Measurements from ENCODE around the gene CACTIN.

The CACTIN gene

DNA sequence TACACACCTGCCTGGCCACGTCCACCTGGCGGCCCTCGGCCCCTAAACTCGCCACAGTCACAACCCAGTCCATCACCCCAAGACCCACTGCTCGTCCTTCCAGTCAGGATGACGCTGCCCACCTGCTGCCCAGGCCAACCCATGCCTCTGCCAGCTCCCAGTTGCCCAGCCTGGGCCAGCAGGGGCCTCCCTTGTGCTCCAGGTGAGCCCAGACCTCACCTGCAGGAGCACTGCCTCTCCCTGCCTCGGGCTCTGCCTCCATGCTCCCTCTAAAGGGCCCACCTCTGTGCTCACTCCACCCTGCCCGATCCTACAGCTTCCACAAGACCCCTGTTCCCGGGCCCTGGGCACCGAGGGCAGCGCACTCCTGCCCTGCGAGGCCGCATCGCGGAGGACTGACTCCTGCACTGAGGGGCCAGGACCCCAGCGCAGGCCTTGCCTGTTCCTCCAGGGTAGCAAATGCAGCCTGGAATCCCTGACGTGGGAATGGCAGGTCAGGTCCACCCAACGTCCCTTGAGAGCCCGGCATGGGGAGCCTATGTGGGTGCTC is 8.0 kb upstream of the CACTIN start:
- TF ChIP-seq POLR2AphosphoS5 (IDR thresholded peaks at IDR 0.05; ENCODE audit: low read depth, low read length) (no peak), FOXP2 (optimal IDR thresholded peaks at IDR 0.05; ENCODE audit: borderline replicate concordance, extremely low read depth, extremely low read length, insufficient read depth) (no peak), REST (IDR thresholded peaks at IDR 0.05; ENCODE audit: insufficient read depth in 1 of 2, low read depth in 2 of 2, low read length in 2 of 2) (no peak), SIN3A (IDR thresholded peaks at IDR 0.05; ENCODE audit: borderline replicate concordance, insufficient read depth, low read length) (no peak), TAF1 (IDR thresholded peaks at IDR 0.05; ENCODE audit: borderline replicate concordance, insufficient read depth, low read length) (no peak)

GRCh38 chr19:3633559-3633988 is 7.0 kb upstream of the CACTIN start:
- TF ChIP-seq TAF1 (IDR thresholded peaks at IDR 0.05; ENCODE audit: borderline replicate concordance, insufficient read depth, low read length), result no peak
- TF ChIP-seq FOXP2 (optimal IDR thresholded peaks at IDR 0.05; ENCODE audit: borderline replicate concordance, extremely low read depth, extremely low read length, insufficient read depth), result no peak
- TF ChIP-seq SIN3A (IDR thresholded peaks at IDR 0.05; ENCODE audit: borderline replicate concordance, insufficient read depth, low read length), result no peak
- TF ChIP-seq REST (IDR thresholded peaks at IDR 0.05; ENCODE audit: insufficient read depth in 1 of 2, low read depth in 2 of 2, low read length in 2 of 2), result no peak
- TF ChIP-seq POLR2AphosphoS5 (IDR thresholded peaks at IDR 0.05; ENCODE audit: low read depth, low read length), result no peak

DNA sequence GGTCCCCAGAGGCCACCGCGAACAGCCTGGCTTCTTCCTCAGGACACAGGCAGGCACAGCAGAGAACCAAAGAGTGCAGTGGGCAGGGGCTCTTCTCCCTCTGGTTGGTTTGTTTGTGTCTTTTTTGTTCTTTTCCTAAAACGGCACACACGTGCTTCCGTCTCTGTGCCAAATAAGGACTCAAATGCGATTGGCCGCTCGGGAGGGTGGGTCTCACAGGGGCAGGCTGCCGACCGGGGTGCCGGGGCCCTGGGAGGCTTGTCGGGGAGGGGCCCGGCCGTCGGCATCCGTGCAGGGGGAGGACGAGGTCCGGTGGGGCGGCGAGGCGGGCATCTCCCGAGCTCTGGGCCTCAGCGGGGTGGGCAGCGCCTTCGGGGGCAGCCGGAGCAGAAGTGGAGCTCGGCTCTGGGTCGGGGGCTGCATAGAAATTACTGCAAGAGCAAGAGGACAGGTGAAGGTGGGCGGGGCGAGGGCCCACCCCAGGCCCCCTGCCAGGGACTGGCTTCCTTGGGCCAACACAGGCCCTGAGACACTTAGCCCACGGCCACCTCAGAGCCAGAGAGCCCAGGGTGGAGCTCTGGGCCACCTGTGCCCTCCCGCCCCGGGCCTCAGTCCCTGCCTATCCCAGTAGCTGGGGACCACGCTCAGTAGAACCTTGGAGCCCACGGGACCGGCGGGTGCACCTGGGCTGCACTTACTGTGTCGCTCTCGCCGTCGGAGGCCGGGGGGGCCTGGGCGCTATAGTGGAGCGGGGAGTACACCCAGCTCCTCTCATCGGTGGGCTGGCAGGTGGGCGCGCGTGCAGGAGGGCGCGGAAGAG is 6.4 kb upstream of the CACTIN start:
- no peak for TF ChIP-seq SIN3A (IDR thresholded peaks at IDR 0.05; ENCODE audit: borderline replicate concordance, insufficient read depth, low read length)
- no peak for TF ChIP-seq TAF1 (IDR thresholded peaks at IDR 0.05; ENCODE audit: borderline replicate concordance, insufficient read depth, low read length)

- TF ChIP-seq FOXP2 (optimal IDR thresholded peaks at IDR 0.05; ENCODE audit: borderline replicate concordance, extremely low read depth, extremely low read length, insufficient read depth) (no peak), SIN3A (IDR thresholded peaks at IDR 0.05; ENCODE audit: borderline replicate concordance, insufficient read depth, low read length) (no peak), REST (IDR thresholded peaks at IDR 0.05; ENCODE audit: insufficient read depth in 1 of 2, low read depth in 2 of 2, low read length in 2 of 2) (no peak), POLR2AphosphoS5 (IDR thresholded peaks at IDR 0.05; ENCODE audit: low read depth, low read length) (no peak), TAF1 (IDR thresholded peaks at IDR 0.05; ENCODE audit: borderline replicate concordance, insufficient read depth, low read length) (no peak)
These were observed 5.5 kb upstream of the CACTIN start for GRCh38 chr19:3632098-3632497.

DNA sequence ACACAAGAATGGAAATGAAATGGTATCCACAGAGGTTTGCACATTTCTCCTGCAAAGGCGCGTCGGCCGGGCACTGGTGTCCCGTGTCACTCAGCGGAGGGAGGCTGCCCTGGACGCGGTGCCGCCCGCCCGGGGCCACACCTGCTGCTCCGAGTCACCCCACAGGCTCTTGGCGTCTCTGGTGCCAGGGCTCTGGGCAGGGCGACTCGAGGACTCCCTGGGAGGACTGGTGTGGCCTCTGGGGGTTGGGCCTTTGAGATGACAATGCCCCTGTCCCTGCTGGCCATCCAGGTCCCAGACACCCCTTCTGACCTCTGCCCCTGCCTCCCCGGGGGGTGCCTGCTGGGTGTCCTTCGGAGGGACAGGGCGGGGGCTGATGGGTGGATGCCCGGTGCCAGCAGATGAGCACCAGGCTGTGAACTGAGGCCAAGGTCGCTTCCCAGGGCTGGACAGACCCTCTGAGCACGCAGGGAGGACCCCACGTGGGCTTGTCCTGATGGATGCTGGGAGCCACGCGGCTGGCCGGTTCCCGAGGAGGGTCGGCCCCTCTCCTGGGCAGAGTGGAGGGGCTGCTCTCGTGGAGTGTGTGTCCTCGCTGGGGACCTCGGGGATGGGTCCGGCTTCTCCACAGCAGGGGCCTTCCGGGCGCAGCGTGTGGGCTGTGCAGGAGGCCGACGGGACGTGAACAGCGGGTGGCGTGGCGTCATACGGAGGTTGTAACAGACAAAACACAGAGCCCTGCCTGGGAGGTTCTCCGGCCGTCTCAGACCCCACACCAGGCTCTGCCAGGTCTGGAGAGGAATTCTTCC is 4.7 kb upstream of the CACTIN start:
- TF ChIP-seq TAF1 (IDR thresholded peaks at IDR 0.05; ENCODE audit: borderline replicate concordance, insufficient read depth, low read length) (no peak), REST (IDR thresholded peaks at IDR 0.05; ENCODE audit: insufficient read depth in 1 of 2, low read depth in 2 of 2, low read length in 2 of 2) (no peak), SIN3A (IDR thresholded peaks at IDR 0.05; ENCODE audit: borderline replicate concordance, insufficient read depth, low read length) (no peak), FOXP2 (optimal IDR thresholded peaks at IDR 0.05; ENCODE audit: borderline replicate concordance, extremely low read depth, extremely low read length, insufficient read depth) (no peak), POLR2AphosphoS5 (IDR thresholded peaks at IDR 0.05; ENCODE audit: low read depth, low read length) (no peak)
